ENCODE measurements around the gene VSIG10.
"Not testable (repeated sequence)": the region's sequence is repeated elsewhere in the genome, so short reads cannot be mapped to it uniquely, and the experiment has no call there.

The VSIG10 gene

GRCh38 chr12:118109088-118109487 is 5.3 kb upstream of the VSIG10 start:
- no peak for DNase-seq (ENCODE audit: low read depth)

- DNase-seq (ENCODE audit: low read depth): no peak
Measured at GRCh38 chr12:118107694-118108093, 3.9 kb upstream of the VSIG10 start.

DNA sequence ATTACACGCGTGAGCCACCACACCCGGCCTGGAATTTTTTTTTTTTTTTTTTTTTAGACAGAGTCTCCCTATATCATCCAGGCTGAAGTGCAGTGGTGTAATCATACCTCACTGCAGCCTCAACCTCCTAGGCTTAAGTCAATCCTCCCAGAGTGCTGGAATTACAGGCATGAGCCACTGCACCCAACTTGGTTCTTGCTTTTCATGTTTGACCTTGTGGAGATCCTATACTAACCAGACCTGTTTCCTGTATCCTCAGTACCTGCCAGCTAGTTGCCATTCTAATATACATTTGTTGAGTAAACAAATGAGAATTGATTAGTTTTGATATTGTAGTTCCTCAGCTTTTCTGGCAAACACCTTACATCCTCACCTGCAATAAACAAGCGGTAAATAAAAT is 3.2 kb upstream of the VSIG10 start:
- no peak for DNase-seq (ENCODE audit: low read depth)

- no peak for DNase-seq (ENCODE audit: low read depth)
Measured at GRCh38 chr12:118103201-118103600, 610 bp downstream of the VSIG10 start.

DNA sequence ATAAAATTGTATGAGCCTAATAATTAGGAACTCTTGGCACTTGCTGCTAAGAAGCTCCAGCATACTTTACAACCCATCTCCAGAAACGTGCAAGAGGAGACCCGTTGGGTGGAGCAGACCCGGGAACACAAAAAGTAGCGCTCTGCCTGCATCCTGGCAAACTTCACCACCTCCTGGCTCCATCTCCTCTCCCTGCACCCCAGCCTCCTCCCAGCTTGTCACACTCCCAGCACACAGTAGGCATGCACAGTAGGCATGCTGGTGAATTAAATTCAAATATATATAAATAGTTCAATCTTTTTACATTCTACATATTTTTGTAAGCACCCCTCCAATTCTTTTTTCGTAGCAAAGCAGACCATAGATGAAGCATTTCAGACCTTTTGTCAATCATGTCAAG is 1.2 kb downstream of the VSIG10 start:
- DNase-seq (ENCODE audit: low read depth): no peak

- DNase-seq (ENCODE audit: low read depth): no peak
Measured at GRCh38 chr12:118102070-118102469, 1.7 kb downstream of the VSIG10 start.

DNA sequence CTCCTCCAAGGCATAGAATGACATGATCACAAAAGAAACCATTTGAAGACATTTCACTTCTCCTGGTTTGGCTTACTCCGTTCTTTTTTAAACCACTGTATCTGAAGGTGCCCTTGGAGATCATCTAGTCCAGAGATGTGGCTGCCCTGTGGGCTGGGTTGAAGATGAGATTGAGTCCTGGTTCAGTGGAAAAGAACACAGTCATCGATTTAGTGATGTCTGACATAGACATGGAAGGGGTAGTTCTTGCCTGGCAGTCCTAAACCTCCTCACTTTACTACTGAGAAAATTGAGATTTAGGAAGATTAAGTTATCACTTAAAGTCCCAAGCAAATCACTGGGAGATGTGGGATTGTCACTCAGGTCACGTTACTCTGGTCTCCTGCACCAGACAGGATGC is 2.8 kb downstream of the VSIG10 start:
- no peak for DNase-seq (ENCODE audit: low read depth)

DNA sequence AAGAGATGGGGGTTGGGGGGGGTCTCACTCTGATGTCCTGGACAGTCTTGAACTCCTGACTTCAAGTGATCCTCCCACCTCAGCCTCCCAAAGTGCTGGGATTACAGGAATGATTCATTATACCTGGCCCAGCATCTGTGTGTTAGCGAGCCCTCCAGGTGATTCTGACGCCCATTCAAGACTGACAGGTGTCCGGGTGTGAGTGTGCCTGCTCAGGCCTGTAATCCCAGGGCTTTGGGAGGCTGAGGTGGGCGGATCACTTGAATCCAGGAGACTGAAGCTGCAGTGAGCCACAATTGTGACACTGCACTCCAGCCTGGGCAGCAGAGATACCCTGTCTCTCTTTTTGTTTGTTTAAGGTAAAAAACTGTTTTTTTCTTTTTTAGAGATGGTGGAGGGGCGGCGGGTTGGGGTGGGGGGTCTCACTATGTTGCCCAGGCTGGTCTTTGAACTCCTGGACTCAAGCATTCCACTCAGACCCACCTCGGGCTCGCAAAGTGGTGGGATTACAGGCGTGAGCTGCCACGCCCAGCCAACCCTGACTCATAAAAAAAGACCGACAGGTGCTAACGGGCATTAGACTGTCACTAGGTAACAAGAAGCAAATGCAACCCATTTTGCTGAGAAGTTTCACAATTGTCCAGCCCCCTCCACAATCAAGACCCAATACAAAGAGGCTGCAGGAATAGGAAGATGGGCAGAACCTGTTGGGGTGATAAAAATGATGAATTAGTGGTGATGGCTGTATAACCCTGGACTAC is 4.7 kb downstream of the VSIG10 start:
- DNase-seq (ENCODE audit: low read depth): no peak

DNA sequence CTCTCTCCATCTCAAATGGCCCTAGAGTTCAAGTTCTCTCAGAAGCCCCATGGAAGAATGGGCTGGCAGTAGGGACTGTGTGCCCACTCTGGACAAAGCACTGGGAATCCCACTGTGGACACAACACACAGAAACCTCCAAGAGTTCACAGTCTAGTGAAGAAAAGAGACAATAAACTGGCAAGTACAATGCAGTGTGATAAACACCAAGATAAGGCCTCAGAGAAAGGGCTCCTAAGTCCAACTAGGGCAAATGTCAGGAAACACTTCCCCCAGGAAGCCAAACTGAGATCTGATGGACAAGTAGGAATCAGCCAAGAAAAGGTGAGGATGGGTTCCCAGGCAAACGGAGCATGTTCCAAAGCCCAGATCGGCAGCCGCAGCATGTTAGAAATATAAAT is 5.4 kb downstream of the VSIG10 start:
- DNase-seq (ENCODE audit: low read depth): no peak

DNA sequence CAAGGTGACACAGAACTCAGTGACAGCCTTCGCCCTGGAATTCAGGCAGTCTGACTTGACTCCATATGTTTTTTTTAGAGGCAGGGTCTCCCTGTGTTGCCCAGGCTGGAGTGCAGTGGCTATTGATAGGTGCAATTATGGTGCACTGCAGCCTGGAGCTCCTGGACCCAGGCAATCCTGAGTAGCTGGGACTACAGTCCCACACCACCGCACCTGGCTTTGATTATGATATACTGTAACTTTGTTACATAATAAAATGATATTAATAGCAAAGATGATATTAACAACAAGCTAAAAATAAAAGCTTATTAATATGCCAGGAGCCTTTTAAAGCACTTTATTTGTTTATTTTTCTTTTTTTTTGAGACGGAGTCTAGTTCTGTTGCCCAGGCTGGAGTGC is 9.8 kb downstream of the VSIG10 start:
- no peak for DNase-seq (ENCODE audit: low read depth)

- DNase-seq (ENCODE audit: low read depth): no peak
Measured at GRCh38 chr12:118089782-118090181, 14.0 kb downstream of the VSIG10 start.

- DNase-seq (ENCODE audit: low read depth): no peak
Measured at GRCh38 chr12:118082161-118082560, 21.6 kb downstream of the VSIG10 start.

DNA sequence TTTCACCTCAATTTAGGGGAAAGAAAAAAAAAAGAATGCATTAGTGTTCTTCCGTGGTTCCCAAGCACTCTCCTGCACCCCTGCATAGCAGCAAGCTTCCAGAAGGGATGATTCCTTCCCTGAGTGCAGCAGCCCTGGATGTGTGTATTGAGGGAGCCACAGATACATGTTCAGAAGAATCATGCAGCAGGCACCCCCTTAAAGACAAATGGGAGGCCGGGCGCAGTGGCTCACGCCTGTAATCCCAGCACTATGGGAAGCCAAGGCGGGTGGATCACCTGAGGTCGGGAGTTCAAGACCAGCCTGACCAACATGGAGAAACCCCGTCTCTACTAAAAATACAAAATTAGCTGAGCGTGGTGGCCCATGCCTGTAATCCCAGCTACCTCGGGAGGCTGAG is 22.3 kb downstream of the VSIG10 start:
- not testable (repeated sequence) for DNase-seq (ENCODE audit: low read depth)

GRCh38 chr12:118073768-118074167 is 30.0 kb downstream of the VSIG10 start:
- DNase-seq (ENCODE audit: low read depth): no peak

DNA sequence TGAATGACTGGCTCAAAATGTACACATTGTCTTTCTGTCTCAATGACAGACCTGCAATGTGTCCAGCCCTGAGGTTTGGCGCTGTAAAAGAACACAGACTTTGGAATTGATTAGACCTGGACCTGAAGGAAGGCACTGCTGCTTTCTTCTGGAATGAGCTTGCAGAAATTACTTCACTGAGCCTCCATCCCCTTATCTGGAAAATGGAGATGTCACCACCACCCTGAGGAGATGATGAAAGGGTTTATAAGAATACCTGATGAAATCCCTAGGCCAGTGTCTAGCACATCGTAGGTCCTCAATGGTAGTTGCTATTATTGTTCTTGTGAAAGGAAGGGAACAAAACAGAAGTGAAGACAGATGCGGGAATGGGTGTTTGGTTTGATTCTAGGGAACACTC is 33.2 kb downstream of the VSIG10 start:
- no peak for DNase-seq (ENCODE audit: low read depth)

GRCh38 chr12:118068445-118068844 is 35.4 kb downstream of the VSIG10 start:
- no peak for DNase-seq (ENCODE audit: low read depth)

GRCh38 chr12:118065380-118065779 is 38.4 kb downstream of the VSIG10 start:
- DNase-seq (ENCODE audit: low read depth): no peak

DNA sequence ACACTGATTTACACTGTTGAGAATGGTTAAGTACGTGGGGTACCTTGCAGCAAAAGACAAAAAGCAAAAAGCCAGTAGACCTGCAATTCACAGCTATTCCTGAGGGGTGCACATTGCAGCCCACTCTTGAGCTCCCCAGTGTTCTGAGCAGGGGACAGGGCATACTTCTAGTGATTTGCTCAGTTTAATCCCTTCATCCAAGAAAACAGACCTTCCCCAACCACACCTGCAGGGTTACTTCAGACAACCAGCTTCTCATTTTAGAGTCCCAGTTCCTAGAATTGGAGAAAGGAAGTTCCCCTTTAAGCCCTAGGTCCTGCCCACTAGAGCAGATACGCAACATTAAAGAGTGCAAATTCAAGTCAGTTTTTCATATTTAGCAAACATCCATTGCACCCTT is 39.2 kb downstream of the VSIG10 start:
- no peak for DNase-seq (ENCODE audit: low read depth)

DNA sequence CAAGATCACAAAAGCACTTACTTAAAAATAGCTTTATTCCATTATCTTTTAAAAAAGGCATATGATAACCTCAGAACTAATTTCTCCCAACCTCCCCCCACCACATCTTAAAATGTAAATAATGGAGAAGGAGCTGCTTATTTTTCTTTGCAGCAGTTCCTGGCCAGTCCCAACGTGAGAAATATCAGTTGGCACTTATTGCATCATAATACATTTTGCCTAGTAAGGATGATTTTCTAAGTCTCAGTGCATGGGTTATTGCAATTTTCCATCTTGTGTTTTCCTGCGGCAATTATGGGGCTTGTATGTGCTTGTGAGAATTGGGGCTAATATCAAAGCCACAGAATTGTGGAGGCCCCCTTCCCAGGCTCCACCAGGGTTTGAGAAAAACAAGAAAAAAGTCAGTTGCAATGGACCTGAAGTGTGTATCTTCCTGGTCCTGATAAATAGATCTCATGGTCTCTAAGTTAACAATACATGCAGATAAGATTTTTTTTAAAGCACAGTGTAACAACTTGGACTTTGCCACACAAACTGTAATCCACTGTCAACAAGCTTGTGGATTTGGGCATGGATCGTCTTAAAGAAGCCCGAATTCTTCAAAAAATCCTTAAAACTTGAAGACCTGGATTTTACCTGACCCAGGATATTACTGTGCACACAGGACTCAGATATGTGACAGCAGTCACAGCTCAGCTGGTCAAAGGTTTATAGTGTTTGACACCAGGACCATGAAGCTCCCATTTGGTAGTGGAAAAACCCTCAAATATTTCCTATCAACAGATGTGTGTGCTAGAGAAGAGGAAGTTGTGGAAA is 40.0 kb downstream of the VSIG10 start:
- DNase-seq (ENCODE audit: low read depth): no peak

- DNase-seq (ENCODE audit: low read depth): no peak
Measured at GRCh38 chr12:118061873-118062843, 41.7 kb downstream of the VSIG10 start.

- no peak for DNase-seq (ENCODE audit: low read depth)
Measured at GRCh38 chr12:118061011-118061872, 42.6 kb downstream of the VSIG10 start, which contains the start of gene WSB2. Gene WSB2, minus strand, starts transcription at chr12:118061179. Its CDS starts 131 bp downstream, at chr12:118061048.
